ENCODE results near the gene RNF128. TPM values are rescaled to one million over a fixed set of nuclear protein-coding genes. Genes with fewer than 3 reads are reported as not detected.

Gene RNF128
- total and polyA plus RNA-seq, 10 of the 15 experiments (the other 5 are each of a cell fraction or from before 2014, with no cell fraction given), result 0.10 TPM; not detected in 9

DNA sequence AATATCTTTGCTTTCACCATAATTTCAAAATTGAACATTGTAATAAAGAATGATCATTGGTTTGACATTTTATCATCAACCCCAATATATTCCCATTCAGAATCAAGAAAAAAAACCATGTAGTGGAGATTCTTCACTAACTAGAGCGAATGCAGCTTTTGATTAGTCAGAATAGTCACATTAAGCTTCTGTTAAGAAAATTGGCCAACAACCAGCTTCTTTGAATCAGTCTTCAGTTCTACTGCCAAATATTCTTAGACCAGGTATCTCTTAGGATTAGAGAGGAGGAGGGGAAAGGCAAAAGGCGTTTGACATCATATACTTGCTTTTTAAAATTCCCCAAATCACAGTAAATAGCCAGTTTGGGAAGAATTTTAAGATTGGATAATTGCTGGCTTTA lies 53.8 kb downstream of the RNF128 start:
- 0% methylated on average over 2 of the region's 2 CpGs for WGBS (ENCODE audit: insufficient coverage, insufficient replicate concordance, low lambda C conversion rate, missing lambda C conversion rate)
- BruUV-seq (replicated peaks), result no TSS peak
- ChIA-PET CTCF (interaction anchor here (1.3 to 1.7 kb wide), 3 partner anchors 11 to 299 kb away, joined by 3 read pairs; no protein-coding TSS in a partner anchor), SMC1A (ENCODE audit: uncharacterized antibody, unreplicated experiment) (interaction anchor here (1.0 kb wide), 1 partner anchor 134 kb away, joined by 3 read pairs; no protein-coding TSS in a partner anchor), RAD21 (ENCODE audit: unreplicated experiment) (no interaction called here), POLR2A (no interaction called here)
- Histone ChIP-seq H3K4me3 (no peak overlapping the region), H4K20me1 (ENCODE audit: control insufficient read depth, insufficient read depth) (no peaks in the 10 kb centered on the region), H3K79me2 (ENCODE audit: control insufficient read depth, insufficient read depth, low read length) (no peaks in the 10 kb centered on the region), H3K9me3 (replicated peaks; ENCODE audit: control insufficient read depth, insufficient read depth, low read length) (no peaks in the 10 kb centered on the region), H2AFZ (ENCODE audit: control insufficient read depth, low read depth, low read length) (no peak overlapping the region), H3K9ac (ENCODE audit: control insufficient read depth, insufficient read depth, low read length) (no peak overlapping the region), H3K4me1 (ENCODE audit: control insufficient read depth, insufficient read depth, low read length) (no peaks in the 10 kb centered on the region), H3K27ac (ENCODE audit: control insufficient read depth, insufficient read depth) (no peak overlapping the region), H3K27me3 (replicated peaks in 1 of 2; ENCODE audit: control insufficient read depth in 2 of 2, insufficient read depth in 2 of 2, low read length in 1 of 2) (no peaks in the 10 kb centered on the region), H3K4me2 (ENCODE audit: control insufficient read depth, insufficient read depth) (no peak overlapping the region), H3K36me3 (ENCODE audit: control insufficient read depth in 2 of 2, insufficient read depth in 2 of 2, low read length in 1 of 2) (no peaks in the 10 kb centered on the region)
- in situ Hi-C loops (cut with MboI) (no loop called here), intact Hi-C loops (cut with micrococcal nuclease; ENCODE audit: unreplicated experiment) (no loop called here)
- no peak for ATAC-seq
- no peak for DNase-seq (ENCODE audit: low read depth, low spot score)
- TF ChIP-seq SMC3 (IDR thresholded peaks at IDR 0.05; ENCODE audit: borderline replicate concordance, low read length) (no peak), SREBF2 (IDR thresholded peaks at IDR 0.05; ENCODE audit: low read length) (no peak), SIN3A (IDR thresholded peaks at IDR 0.05; ENCODE audit: low read depth, low read length) (no peak), BHLHE40 (IDR thresholded peaks at IDR 0.05; ENCODE audit: borderline replicate concordance in 1 of 2, low read depth in 2 of 2, low read length in 1 of 2) (no peak), EGR1 (IDR thresholded peaks at IDR 0.05; ENCODE audit: borderline replicate concordance in 1 of 2, low read depth in 2 of 2, low read length in 2 of 2) (no peak), DPF2 (IDR thresholded peaks at IDR 0.05) (no peak), POLR2AphosphoS5 (IDR thresholded peaks at IDR 0.05; ENCODE audit: low read length) (no peak), IKZF2 (IDR thresholded peaks at IDR 0.05) (no peak), MTA2 (IDR thresholded peaks at IDR 0.05; ENCODE audit: low read depth) (no peak)
- TF ChIP-seq, protein P1, sequence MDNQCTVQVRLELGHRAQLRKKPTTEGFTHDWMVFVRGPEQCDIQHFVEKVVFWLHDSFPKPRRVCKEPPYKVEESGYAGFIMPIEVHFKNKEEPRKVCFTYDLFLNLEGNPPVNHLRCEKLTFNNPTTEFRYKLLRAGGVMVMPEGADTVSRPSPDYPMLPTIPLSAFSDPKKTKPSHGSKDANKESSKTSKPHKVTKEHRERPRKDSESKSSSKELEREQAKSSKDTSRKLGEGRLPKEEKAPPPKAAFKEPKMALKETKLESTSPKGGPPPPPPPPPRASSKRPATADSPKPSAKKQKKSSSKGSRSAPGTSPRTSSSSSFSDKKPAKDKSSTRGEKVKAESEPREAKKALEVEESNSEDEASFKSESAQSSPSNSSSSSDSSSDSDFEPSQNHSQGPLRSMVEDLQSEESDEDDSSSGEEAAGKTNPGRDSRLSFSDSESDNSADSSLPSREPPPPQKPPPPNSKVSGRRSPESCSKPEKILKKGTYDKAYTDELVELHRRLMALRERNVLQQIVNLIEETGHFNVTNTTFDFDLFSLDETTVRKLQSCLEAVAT (IDR thresholded peaks at IDR 0.05), result no peak
- TF ChIP-seq, protein P2, sequence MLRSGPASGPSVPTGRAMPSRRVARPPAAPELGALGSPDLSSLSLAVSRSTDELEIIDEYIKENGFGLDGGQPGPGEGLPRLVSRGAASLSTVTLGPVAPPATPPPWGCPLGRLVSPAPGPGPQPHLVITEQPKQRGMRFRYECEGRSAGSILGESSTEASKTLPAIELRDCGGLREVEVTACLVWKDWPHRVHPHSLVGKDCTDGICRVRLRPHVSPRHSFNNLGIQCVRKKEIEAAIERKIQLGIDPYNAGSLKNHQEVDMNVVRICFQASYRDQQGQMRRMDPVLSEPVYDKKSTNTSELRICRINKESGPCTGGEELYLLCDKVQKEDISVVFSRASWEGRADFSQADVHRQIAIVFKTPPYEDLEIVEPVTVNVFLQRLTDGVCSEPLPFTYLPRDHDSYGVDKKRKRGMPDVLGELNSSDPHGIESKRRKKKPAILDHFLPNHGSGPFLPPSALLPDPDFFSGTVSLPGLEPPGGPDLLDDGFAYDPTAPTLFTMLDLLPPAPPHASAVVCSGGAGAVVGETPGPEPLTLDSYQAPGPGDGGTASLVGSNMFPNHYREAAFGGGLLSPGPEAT (IDR thresholded peaks at IDR 0.05; ENCODE audit: low read depth), result no peak
- TF ChIP-seq, protein P3, sequence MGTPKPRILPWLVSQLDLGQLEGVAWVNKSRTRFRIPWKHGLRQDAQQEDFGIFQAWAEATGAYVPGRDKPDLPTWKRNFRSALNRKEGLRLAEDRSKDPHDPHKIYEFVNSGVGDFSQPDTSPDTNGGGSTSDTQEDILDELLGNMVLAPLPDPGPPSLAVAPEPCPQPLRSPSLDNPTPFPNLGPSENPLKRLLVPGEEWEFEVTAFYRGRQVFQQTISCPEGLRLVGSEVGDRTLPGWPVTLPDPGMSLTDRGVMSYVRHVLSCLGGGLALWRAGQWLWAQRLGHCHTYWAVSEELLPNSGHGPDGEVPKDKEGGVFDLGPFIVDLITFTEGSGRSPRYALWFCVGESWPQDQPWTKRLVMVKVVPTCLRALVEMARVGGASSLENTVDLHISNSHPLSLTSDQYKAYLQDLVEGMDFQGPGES (IDR thresholded peaks at IDR 0.05), result no peak
- TF ChIP-seq, protein P4, sequence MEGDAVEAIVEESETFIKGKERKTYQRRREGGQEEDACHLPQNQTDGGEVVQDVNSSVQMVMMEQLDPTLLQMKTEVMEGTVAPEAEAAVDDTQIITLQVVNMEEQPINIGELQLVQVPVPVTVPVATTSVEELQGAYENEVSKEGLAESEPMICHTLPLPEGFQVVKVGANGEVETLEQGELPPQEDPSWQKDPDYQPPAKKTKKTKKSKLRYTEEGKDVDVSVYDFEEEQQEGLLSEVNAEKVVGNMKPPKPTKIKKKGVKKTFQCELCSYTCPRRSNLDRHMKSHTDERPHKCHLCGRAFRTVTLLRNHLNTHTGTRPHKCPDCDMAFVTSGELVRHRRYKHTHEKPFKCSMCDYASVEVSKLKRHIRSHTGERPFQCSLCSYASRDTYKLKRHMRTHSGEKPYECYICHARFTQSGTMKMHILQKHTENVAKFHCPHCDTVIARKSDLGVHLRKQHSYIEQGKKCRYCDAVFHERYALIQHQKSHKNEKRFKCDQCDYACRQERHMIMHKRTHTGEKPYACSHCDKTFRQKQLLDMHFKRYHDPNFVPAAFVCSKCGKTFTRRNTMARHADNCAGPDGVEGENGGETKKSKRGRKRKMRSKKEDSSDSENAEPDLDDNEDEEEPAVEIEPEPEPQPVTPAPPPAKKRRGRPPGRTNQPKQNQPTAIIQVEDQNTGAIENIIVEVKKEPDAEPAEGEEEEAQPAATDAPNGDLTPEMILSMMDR (IDR thresholded peaks at IDR 0.05 in 2 of 3, conservative IDR thresholded peaks at IDR 0.05 in 1 of 3; ENCODE audit: control insufficient read depth in 2 of 3, extremely low read depth in 1 of 3, insufficient read depth in 1 of 3, low read depth in 3 of 3, low read length in 3 of 3), result no peak
- TF ChIP-seq, protein P5, sequence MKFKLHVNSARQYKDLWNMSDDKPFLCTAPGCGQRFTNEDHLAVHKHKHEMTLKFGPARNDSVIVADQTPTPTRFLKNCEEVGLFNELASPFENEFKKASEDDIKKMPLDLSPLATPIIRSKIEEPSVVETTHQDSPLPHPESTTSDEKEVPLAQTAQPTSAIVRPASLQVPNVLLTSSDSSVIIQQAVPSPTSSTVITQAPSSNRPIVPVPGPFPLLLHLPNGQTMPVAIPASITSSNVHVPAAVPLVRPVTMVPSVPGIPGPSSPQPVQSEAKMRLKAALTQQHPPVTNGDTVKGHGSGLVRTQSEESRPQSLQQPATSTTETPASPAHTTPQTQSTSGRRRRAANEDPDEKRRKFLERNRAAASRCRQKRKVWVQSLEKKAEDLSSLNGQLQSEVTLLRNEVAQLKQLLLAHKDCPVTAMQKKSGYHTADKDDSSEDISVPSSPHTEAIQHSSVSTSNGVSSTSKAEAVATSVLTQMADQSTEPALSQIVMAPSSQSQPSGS (IDR thresholded peaks at IDR 0.05; ENCODE audit: low read length), result no peak
- no peak for FAIRE-seq

Measured in GM12878 (cell line).